OCI-LY3 (cell line): ENCODE data around the gene XRCC3.

Experiments
- H2AFZ ChIP-seq: fragments of 200-600, 300-600 bp; shearing (Covaris generic); 2 replicates; pipeline ENCODE4 v1.6.0; 2014; ENCODE audit warnings: antibody characterized with exemption, low read depth, low read length
- H3K27ac ChIP-seq: fragments of 200-600, 300-600 bp; sonication (generic); 2 replicates; pipeline ENCODE4 v1.5.1; 2014; ENCODE audit warnings: mild to moderate bottlenecking, low read length, moderate library complexity, mixed read lengths
- H3K27me3 ChIP-seq: fragments of 200-600, 300-600 bp; sonication (generic); 2 replicates; pipeline ENCODE4 v1.6.1; 2014; ENCODE audit warnings: low read depth, low read length, mixed read lengths
- H3K36me3 ChIP-seq: fragments of 200-600, 300-600 bp; sonication (generic); replicated peaks from 2 replicates; pipeline ENCODE3; 2014; ENCODE audit warnings: low read depth, low read length, mixed read lengths
- H3K4me1 ChIP-seq: fragments of 300-600, 200-600 bp; sonication (generic); 2 replicates; pipeline ENCODE4 v1.6.1; 2014; ENCODE audit warnings: low read length, mixed read lengths
- H3K4me2 ChIP-seq: fragments of 200-600, 300-600 bp; sonication (generic); 2 replicates; pipeline ENCODE4 v1.6.1; 2014; ENCODE audit warnings: low read length, mixed read lengths
- H3K4me3 ChIP-seq: fragments of 300-600, 200-600 bp; sonication (generic); 2 replicates; pipeline ENCODE4 v1.5.1; 2014; ENCODE audit warnings: antibody characterized with exemption, mild to moderate bottlenecking, low read length, moderate library complexity
- H3K79me2 ChIP-seq: fragments of 300-600, 200-600 bp; shearing (Covaris generic); 2 replicates; pipeline ENCODE4 v1.6.1; 2014; ENCODE audit warnings: mild to moderate bottlenecking, low read length, mixed read lengths
- H3K9ac ChIP-seq: fragments of 300-600, 200-600 bp; shearing (Covaris generic); 2 replicates; pipeline ENCODE4 v1.6.0; 2014; ENCODE audit warnings: mild to moderate bottlenecking, low read length, moderate library complexity
- H3K9me3 ChIP-seq: fragments of 200-600, 300-600 bp; shearing (Covaris generic); 2 replicates; pipeline ENCODE4 v1.6.1; 2014; ENCODE audit warnings: low read length, mixed read lengths; ENCODE audit not compliant: insufficient read depth
- H4K20me1 ChIP-seq: fragments of 200-600, 300-600 bp; sonication (generic); 2 replicates; pipeline ENCODE4 v1.6.1; 2016; ENCODE audit warnings: low read length, mixed read lengths; ENCODE audit not compliant: insufficient read depth
- EZH2phosphoT487 ChIP-seq: fragments of 200-600 bp; shearing (Covaris generic); IDR thresholded peaks from 2 replicates; pipeline ENCODE4 v1.6.1; 2018; ENCODE audit warnings: antibody characterized with exemption, mixed run types, low read depth
- TF ChIP-seq, protein P1 (sequence below): fragments of 200-600, 300-600 bp; sonication (generic); IDR thresholded peaks from 2 replicates; pipeline ENCODE4 v1.5.1; 2014; ENCODE audit warnings: antibody characterized with exemption, low read length, low read depth

XRCC3 gene

DNA sequence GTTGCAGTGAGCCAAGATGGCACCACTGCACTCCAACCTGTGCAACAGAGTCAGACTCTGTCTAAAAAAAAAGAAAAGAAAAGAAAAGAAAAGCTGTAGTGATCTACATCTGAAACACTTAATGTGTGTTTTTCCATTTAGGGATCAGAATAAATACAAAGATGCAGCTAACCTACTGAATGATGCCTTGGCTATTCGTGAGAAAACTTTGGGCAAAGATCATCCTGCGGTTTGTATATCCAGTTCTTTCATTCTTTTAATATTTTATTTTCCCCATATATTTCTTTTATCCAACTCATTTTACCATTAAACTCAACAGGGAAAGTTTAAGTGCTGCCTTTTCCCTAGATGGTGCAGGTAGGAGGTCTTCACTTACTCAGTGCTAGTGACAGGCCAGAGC lies 45.9 kb downstream of the XRCC3 start:
- H3K4me1 ChIP-seq, result no peaks in the 10 kb centered on the region
- H4K20me1 ChIP-seq, result no peaks in the 10 kb centered on the region
- no peak overlapping the region for H3K27ac ChIP-seq
- H3K4me3 ChIP-seq, result no peak overlapping the region
- peaks cover 31% of the 10 kb centered on the region for H3K36me3 ChIP-seq
- H3K9ac ChIP-seq, result no peak overlapping the region
- H3K4me2 ChIP-seq, result no peak overlapping the region
- TF ChIP-seq, protein P1, sequence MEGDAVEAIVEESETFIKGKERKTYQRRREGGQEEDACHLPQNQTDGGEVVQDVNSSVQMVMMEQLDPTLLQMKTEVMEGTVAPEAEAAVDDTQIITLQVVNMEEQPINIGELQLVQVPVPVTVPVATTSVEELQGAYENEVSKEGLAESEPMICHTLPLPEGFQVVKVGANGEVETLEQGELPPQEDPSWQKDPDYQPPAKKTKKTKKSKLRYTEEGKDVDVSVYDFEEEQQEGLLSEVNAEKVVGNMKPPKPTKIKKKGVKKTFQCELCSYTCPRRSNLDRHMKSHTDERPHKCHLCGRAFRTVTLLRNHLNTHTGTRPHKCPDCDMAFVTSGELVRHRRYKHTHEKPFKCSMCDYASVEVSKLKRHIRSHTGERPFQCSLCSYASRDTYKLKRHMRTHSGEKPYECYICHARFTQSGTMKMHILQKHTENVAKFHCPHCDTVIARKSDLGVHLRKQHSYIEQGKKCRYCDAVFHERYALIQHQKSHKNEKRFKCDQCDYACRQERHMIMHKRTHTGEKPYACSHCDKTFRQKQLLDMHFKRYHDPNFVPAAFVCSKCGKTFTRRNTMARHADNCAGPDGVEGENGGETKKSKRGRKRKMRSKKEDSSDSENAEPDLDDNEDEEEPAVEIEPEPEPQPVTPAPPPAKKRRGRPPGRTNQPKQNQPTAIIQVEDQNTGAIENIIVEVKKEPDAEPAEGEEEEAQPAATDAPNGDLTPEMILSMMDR, result no peak
- TF ChIP-seq EZH2phosphoT487, result no peak
- H3K79me2 ChIP-seq, result no peaks in the 10 kb centered on the region
- no peak overlapping the region for H2AFZ ChIP-seq
- H3K27me3 ChIP-seq, result no peaks in the 10 kb centered on the region
- no peaks in the 10 kb centered on the region for H3K9me3 ChIP-seq

DNA sequence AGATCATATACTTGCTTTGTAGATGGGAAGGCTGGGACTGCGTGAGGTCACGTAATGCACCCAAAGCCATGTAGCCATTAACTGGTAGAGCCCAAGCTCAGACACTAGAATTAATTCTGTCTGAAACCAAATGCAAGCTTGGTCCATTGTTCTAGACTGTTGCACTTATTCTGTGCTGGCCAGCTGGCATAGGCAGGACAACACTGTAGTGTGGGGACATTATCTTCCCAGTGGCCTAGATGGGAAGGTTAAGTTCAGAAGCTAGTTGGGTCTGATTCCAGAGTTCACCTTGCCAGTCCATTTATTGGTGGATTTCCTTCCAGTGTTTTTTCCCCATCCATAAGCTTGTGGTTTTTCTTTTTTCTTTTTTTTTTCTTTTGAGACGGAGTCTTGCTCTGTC lies 47.1 kb downstream of the XRCC3 start:
- no peaks in the 10 kb centered on the region for H3K27me3 ChIP-seq
- peaks cover 29% of the 10 kb centered on the region for H3K36me3 ChIP-seq
- no peak overlapping the region for H3K27ac ChIP-seq
- H3K4me2 ChIP-seq, result no peak overlapping the region
- no peak overlapping the region for H3K9ac ChIP-seq
- H4K20me1 ChIP-seq, result no peaks in the 10 kb centered on the region
- H3K79me2 ChIP-seq, result no peaks in the 10 kb centered on the region
- no peaks in the 10 kb centered on the region for H3K9me3 ChIP-seq
- no peak overlapping the region for H2AFZ ChIP-seq
- TF ChIP-seq, protein P1, result no peak
- TF ChIP-seq EZH2phosphoT487, result no peak
- no peak overlapping the region for H3K4me3 ChIP-seq
- no peaks in the 10 kb centered on the region for H3K4me1 ChIP-seq

DNA sequence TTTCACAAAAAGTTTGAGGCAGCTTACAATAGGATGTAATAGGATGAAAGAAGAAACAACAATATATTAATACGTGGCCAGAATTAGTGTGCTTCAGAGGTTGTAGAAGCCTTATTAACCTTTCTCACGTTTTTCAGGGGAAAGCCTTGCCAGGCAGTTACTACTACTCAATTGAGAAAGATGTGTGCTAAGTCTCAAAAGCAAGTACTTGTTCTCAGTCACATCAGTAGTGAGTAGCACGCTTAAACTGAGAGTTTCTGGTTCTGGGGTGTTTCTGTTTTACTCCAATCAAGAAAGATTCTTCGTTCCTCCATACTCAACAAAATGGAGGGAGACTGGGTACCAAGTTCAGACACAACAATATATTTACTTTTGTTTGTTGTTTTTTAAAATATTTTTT lies 47.6 kb downstream of the XRCC3 start:
- Histone ChIP-seq H3K4me1 (no peaks in the 10 kb centered on the region), H3K9ac (no peak overlapping the region), H3K27me3 (no peaks in the 10 kb centered on the region), H3K79me2 (no peaks in the 10 kb centered on the region), H3K9me3 (no peaks in the 10 kb centered on the region), H3K27ac (no peak overlapping the region), H2AFZ (no peak overlapping the region), H3K36me3 (peaks cover 26% of the 10 kb centered on the region), H3K4me2 (no peak overlapping the region), H3K4me3 (no peak overlapping the region), H4K20me1 (no peaks in the 10 kb centered on the region)
- no peak for TF ChIP-seq EZH2phosphoT487
- TF ChIP-seq, protein P1, result no peak

DNA sequence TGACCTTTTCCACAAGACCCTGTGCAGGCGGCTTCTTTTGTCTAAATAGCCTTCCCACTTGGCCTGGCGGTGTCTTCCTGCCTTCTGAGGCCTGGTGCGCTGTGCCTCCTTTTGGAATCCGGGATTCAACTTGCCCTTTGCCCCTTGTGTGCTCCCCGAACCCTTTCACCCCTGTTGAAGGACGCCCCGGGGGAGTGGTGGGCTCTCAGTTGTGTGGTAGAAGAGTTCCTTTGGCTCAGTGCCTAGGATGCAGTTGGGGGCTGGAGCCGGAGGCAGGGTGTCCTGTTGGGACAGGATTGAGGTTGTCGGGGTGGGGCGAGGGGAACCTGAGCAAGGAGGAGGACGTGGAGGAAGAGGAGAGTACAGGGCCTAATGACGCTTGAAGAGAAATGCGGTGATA lies 51.7 kb downstream of the XRCC3 start:
- H3K9me3 ChIP-seq, result no peaks in the 10 kb centered on the region
- no peaks in the 10 kb centered on the region for H3K4me1 ChIP-seq
- no peaks in the 10 kb centered on the region for H4K20me1 ChIP-seq
- TF ChIP-seq EZH2phosphoT487, result no peak
- TF ChIP-seq, protein P1, result no peak
- H3K4me3 ChIP-seq, result no peak overlapping the region
- no peak overlapping the region for H3K9ac ChIP-seq
- no peaks in the 10 kb centered on the region for H3K27me3 ChIP-seq
- H3K36me3 ChIP-seq, result peaks cover 32% of the 10 kb centered on the region
- H3K4me2 ChIP-seq, result no peak overlapping the region
- no peak overlapping the region for H2AFZ ChIP-seq
- no peaks in the 10 kb centered on the region for H3K79me2 ChIP-seq
- H3K27ac ChIP-seq, result no peak overlapping the region
